ENCODE data around the gene IVNS1ABP. TPM values are rescaled to one million over a fixed set of nuclear protein-coding genes. Genes with fewer than 3 reads are reported as not detected.
A peak's percentile ranks its signal among the peaks of the same experiment; 100 is the strongest.

IVNS1ABP gene
- total and polyA plus RNA-seq, 10 of the 15 experiments (the other 5 are each of a cell fraction or from before 2014, with no cell fraction given): 19.2 to 154 (median 43.9) TPM

DNA sequence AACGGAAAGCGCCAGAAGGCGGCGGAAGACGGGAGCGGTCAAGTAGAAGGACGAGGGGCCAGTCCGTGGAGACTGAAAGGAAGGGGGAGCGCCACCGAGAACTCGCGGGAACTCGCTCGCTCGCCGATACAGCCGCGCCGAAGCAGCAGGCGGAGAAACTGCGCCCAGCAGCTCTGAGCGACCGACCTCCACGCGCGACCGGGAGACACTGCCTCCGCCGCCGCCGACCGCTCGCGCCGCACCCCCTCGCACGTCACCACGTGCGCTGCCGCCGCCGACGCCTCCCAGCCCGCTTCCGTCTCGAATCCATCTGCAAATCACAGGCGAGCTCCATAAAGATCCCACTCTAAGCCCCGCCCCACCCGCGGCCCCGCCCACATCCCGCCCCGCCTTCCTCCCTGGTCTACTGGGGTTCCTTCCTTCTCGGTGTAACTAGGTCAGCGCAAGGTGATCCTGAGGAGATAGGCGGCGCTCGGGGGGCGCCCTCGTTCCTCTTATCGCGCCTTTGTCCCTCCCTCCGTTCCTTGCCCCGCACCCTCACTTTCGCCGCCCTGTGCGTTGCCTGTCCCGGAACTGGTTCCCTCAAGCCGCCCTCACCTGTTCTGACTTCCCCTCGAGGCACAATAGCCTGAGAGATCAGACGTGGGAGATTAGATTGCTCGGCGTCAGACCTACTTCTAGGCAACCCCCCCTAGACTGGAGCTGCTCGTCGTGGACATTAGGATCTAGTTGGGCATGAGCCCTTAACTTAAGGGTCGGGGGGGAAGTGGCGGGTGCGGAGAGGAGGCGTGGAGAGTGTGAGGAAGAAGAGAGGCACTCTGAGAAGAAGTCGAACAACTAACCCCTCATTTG is at the start of gene IVNS1ABP (continued):
- no peak for TF ChIP-seq SUPT20H (IDR thresholded peaks at IDR 0.05; ENCODE audit: borderline replicate concordance, control insufficient read depth, low read depth, low read length)
- TF ChIP-seq CREM (IDR thresholded peaks at IDR 0.05; ENCODE audit: low read depth): peak; percentile 70
- TF ChIP-seq, protein P1, sequence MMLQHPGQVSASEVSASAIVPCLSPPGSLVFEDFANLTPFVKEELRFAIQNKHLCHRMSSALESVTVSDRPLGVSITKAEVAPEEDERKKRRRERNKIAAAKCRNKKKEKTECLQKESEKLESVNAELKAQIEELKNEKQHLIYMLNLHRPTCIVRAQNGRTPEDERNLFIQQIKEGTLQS (IDR thresholded peaks at IDR 0.05; ENCODE audit: borderline replicate concordance, extremely low read depth, low read depth, low read length): no peak
- TF ChIP-seq EGR1 (IDR thresholded peaks at IDR 0.05; ENCODE audit: borderline replicate concordance in 1 of 2, low read depth in 2 of 2, low read length in 2 of 2): peak; percentile 31 to 41; a peak in 1 of 3 replicates
- TF ChIP-seq ZSCAN29 (IDR thresholded peaks at IDR 0.05): no peak
- no peak for TF ChIP-seq TCF7 (IDR thresholded peaks at IDR 0.05; ENCODE audit: borderline replicate concordance)
- peak; percentile 71 to 92; a peak in 3 of 4 replicates for TF ChIP-seq BHLHE40 (IDR thresholded peaks at IDR 0.05; ENCODE audit: borderline replicate concordance in 1 of 2, low read depth in 2 of 2, low read length in 1 of 2)
- peak; percentile 96 for TF ChIP-seq POLR2AphosphoS2 (IDR thresholded peaks at IDR 0.05; ENCODE audit: low read depth, low read length)
- TF ChIP-seq EED (IDR thresholded peaks at IDR 0.05; ENCODE audit: low read depth): peak; percentile 50
- TF ChIP-seq, protein P2, sequence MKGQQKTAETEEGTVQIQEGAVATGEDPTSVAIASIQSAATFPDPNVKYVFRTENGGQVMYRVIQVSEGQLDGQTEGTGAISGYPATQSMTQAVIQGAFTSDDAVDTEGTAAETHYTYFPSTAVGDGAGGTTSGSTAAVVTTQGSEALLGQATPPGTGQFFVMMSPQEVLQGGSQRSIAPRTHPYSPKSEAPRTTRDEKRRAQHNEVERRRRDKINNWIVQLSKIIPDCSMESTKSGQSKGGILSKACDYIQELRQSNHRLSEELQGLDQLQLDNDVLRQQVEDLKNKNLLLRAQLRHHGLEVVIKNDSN (IDR thresholded peaks at IDR 0.05; ENCODE audit: borderline replicate concordance, extremely low read length, insufficient read depth, low read depth, low read length): peak; percentile 73
- TF ChIP-seq MYB (IDR thresholded peaks at IDR 0.05; ENCODE audit: borderline replicate concordance, low read depth, low read length): peak; percentile 79; the same call in 1 of the 2 replicates
- TF ChIP-seq RB1 (IDR thresholded peaks at IDR 0.05; ENCODE audit: borderline replicate concordance): peak; percentile 87
- no peak for TF ChIP-seq KDM1A (IDR thresholded peaks at IDR 0.05; ENCODE audit: borderline replicate concordance)
- peak; percentile 76; the same call in 1 of the 2 replicates for TF ChIP-seq ZNF207 (IDR thresholded peaks at IDR 0.05; ENCODE audit: borderline replicate concordance)
- TF ChIP-seq MEF2B (IDR thresholded peaks at IDR 0.05; ENCODE audit: partially characterized antibody, poor library complexity, severe bottlenecking): no peak
- TF ChIP-seq YBX1 (IDR thresholded peaks at IDR 0.05): no peak
- no peak; a peak in 1 of 4 replicates for TF ChIP-seq IKZF2 (IDR thresholded peaks at IDR 0.05)
- TF ChIP-seq ZNF217 (IDR thresholded peaks at IDR 0.05): no peak
- peak; percentile 80; the same call in 1 of the 2 replicates for TF ChIP-seq HDGF (IDR thresholded peaks at IDR 0.05)
- TF ChIP-seq SREBF2 (IDR thresholded peaks at IDR 0.05; ENCODE audit: low read length): no peak
- TF ChIP-seq NFYB (IDR thresholded peaks at IDR 0.05; ENCODE audit: insufficient read depth, low read depth, low read length): peak; percentile 23; the same call in 1 of the 2 replicates
- TF ChIP-seq TAF1 (IDR thresholded peaks at IDR 0.05; ENCODE audit: borderline replicate concordance, low read depth, low read length): peak; percentile 96
- TF ChIP-seq, protein P3, sequence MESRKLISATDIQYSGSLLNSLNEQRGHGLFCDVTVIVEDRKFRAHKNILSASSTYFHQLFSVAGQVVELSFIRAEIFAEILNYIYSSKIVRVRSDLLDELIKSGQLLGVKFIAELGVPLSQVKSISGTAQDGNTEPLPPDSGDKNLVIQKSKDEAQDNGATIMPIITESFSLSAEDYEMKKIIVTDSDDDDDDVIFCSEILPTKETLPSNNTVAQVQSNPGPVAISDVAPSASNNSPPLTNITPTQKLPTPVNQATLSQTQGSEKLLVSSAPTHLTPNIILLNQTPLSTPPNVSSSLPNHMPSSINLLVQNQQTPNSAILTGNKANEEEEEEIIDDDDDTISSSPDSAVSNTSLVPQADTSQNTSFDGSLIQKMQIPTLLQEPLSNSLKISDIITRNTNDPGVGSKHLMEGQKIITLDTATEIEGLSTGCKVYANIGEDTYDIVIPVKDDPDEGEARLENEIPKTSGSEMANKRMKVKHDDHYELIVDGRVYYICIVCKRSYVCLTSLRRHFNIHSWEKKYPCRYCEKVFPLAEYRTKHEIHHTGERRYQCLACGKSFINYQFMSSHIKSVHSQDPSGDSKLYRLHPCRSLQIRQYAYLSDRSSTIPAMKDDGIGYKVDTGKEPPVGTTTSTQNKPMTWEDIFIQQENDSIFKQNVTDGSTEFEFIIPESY (IDR thresholded peaks at IDR 0.05): peak; percentile 67
- no peak for TF ChIP-seq ZNF384 (IDR thresholded peaks at IDR 0.05; ENCODE audit: borderline replicate concordance, low read depth, low read length)
- peak; percentile 35 for TF ChIP-seq SP1 (IDR thresholded peaks at IDR 0.05; ENCODE audit: low read depth, low read length)
- no peak; the same call in 1 of the 2 replicates for TF ChIP-seq RUNX3 (IDR thresholded peaks at IDR 0.05; ENCODE audit: low read length)
- TF ChIP-seq ASH2L (IDR thresholded peaks at IDR 0.05; ENCODE audit: borderline replicate concordance, low read depth): no peak
- TF ChIP-seq HDAC2 (IDR thresholded peaks at IDR 0.05): no peak

All from GM12878 (cell line).